GM18909 (cell line): Measurements from ENCODE around the gene MEF2C.

Experiments used
- ATAC-seq: cut with Tn5 transposase; IDR thresholded peaks from one replicate; pipeline ENCODE4 v1.9.1; 2021; ENCODE audit warnings: mild to moderate bottlenecking; ENCODE audit not compliant: unreplicated experiment, poor library complexity

The MEF2C gene

GRCh38 chr5:88889189-88890069 lies 6.4 kb upstream of the MEF2C start:
- ATAC-seq: peak; percentile 37

GRCh38 chr5:88888848-88889188 lies 5.8 kb upstream of the MEF2C start:
- no peak for ATAC-seq

GRCh38 chr5:88888291-88888690 lies 5.3 kb upstream of the MEF2C start:
- ATAC-seq: no peak

GRCh38 chr5:88887342-88887741 lies 4.4 kb upstream of the MEF2C start:
- ATAC-seq: no peak

- peak; percentile 15 for ATAC-seq
These were observed 3.9 kb upstream of the MEF2C start for GRCh38 chr5:88886746-88887341.

- ATAC-seq: no peak
These were observed 3.3 kb upstream of the MEF2C start for GRCh38 chr5:88886252-88886651.

- ATAC-seq: no peak
These were observed 2.0 kb upstream of the MEF2C start for GRCh38 chr5:88885002-88885401.

GRCh38 chr5:88884608-88884877 lies 1.6 kb upstream of the MEF2C start:
- no peak for ATAC-seq

GRCh38 chr5:88883836-88884607 lies 1.0 kb upstream of the MEF2C start:
- ATAC-seq: no peak

GRCh38 chr5:88882276-88883038 lies 527 bp downstream of the MEF2C start:
- no peak for ATAC-seq

GRCh38 chr5:88881571-88881971 lies 1.4 kb downstream of the MEF2C start:
- peak; percentile 26 for ATAC-seq

- ATAC-seq: no peak
These were observed 2.8 kb downstream of the MEF2C start for GRCh38 chr5:88880201-88880600.

- ATAC-seq: no peak
These were observed 3.3 kb downstream of the MEF2C start for GRCh38 chr5:88879724-88880123.

GRCh38 chr5:88878976-88879375 lies 4.0 kb downstream of the MEF2C start:
- no peak for ATAC-seq

- no peak for ATAC-seq
These were observed 5.2 kb downstream of the MEF2C start for GRCh38 chr5:88877826-88878225.

- no peak for ATAC-seq
These were observed 6.3 kb downstream of the MEF2C start for GRCh38 chr5:88876714-88877113.

- ATAC-seq: peak; percentile 53
These were observed 7.4 kb downstream of the MEF2C start for GRCh38 chr5:88875341-88876234.

- no peak for ATAC-seq
These were observed 9.5 kb downstream of the MEF2C start for GRCh38 chr5:88873447-88873846.

GRCh38 chr5:88872971-88873370 lies 10.0 kb downstream of the MEF2C start:
- no peak for ATAC-seq

GRCh38 chr5:88870285-88870684 lies 12.7 kb downstream of the MEF2C start:
- ATAC-seq: no peak
